Transverse colon (tissue), 4 donors: ENCODE data around the gene ME3. TPM values are rescaled to one million over a fixed set of nuclear protein-coding genes. Genes with fewer than 3 reads are reported as not detected.
A peak's percentile ranks its signal among the peaks of the same experiment; 100 is the strongest.
"Not testable (repeated sequence)": the region's sequence is repeated elsewhere in the genome, so short reads cannot be mapped to it uniquely, and the experiment has no call there.

Experiments
- DNase-seq: peaks from one replicate; pipeline ENCODE4 v3.0.0-alpha.2; 2019
- H3K27ac ChIP-seq, 4 donors: fragments of 200-600 bp; sonication (generic); 2 replicates each; pipeline ENCODE4 v1.5.1; 2016 to 2018; ENCODE audit warnings: inconsistent platforms in 4 of 4
- H3K27me3 ChIP-seq: fragments of 200-600 bp; sonication (generic); 2 replicates; pipeline ENCODE4 v1.5.1; 2017; ENCODE audit warnings: inconsistent platforms
- H3K36me3 ChIP-seq, 4 donors: fragments of 200-600 bp; sonication (generic); 2 replicates each; pipeline ENCODE4 v1.5.1; 2017 to 2019; ENCODE audit warnings: inconsistent platforms in 4 of 4
- H3K4me1 ChIP-seq, 4 donors: fragments of 200-600 bp; sonication (generic); 2 replicates each; pipeline ENCODE4 v1.5.1; 2017 to 2020; ENCODE audit warnings: inconsistent platforms in 4 of 4
- H3K4me3 ChIP-seq, 4 donors: fragments of 200-600 bp; sonication (generic); 1 replicate in 1 of 4; 2 replicates in 3 of 4; pipeline versions ENCODE4 v1.5.1 to v1.6.1; 2017 to 2019; ENCODE audit warnings: inconsistent platforms in 4 of 4
- H3K9me3 ChIP-seq, 2 donors: fragments of 200-600 bp; sonication (generic); 2 replicates each; pipeline ENCODE4 v1.5.1; 2017 to 2019; ENCODE audit warnings: inconsistent platforms in 2 of 2
- EP300 ChIP-seq: sonication (generic); formaldehyde crosslinking; IDR thresholded peaks from one replicate; pipeline ENCODE4 v1.6.1; 2017; ENCODE audit warnings: antibody characterized with exemption, low read depth
- POLR2A ChIP-seq: fragments of 450-650 bp; IDR thresholded peaks from one replicate; pipeline ENCODE4 v1.6.1; 2016; ENCODE audit warnings: antibody characterized with exemption, mild to moderate bottlenecking, moderate library complexity
- POLR2AphosphoS5 ChIP-seq, 3 donors: sonication (generic); formaldehyde crosslinking; IDR thresholded peaks; one replicate each; pipeline ENCODE4 v1.6.1; 2016; ENCODE audit warnings: antibody characterized with exemption in 3 of 3
- WGBS, 2 donors: methylation state at CpG; one replicate each; pipeline ENCODE4 v1.1.5; 2018; ENCODE audit warnings: low coverage in 1 of 2; 5-methylcytosine and 5-hydroxymethylcytosine counted together
- in situ Hi-C, 4 donors: fragments of 200-750 bp; cut with MboI; loops; one replicate each; pipeline versions ENCODE4 v1.15.0 to v1.15.1; 2017; ENCODE audit warnings: low sequenced_read_pairs in 3 of 4, low pct_ligation_motif_present in 1 of 4, low pct_unique_long_range_greater_than_20kb in 1 of 4
- intact Hi-C: fragments of 100-400 bp; cut with DNase I; formaldehyde crosslinking; loops from one replicate; pipeline ENCODE4 v1.15.1; 2023; ENCODE audit warnings: low total_unique reads
- total RNA-seq, 4 donors: library from RNA; depleted of rRNA; stranded (reverse); fragments of >200 nt; gene quantifications; one replicate each; pipeline ENCODE4 v1.1.0, GENCODE V29; 2016
- TF ChIP-seq, protein P1 (sequence below), 5 experiments: fragments of 200-600 bp in 3 of 5; fragments of 450-650 bp in 2 of 5; sonication (generic) in 3 of 5; IDR thresholded peaks; 1 replicate in 2 of 5; 2 replicates in 3 of 5; pipeline ENCODE4 v1.5.1; 2016 to 2017; ENCODE audit warnings: antibody characterized with exemption in 5 of 5, inconsistent platforms in 3 of 5, mild to moderate bottlenecking in 2 of 5, moderate library complexity in 1 of 5

ME3 gene
- total RNA-seq, 4 donors from 2014 or later = 91.8 to 258 (median 116) TPM

DNA sequence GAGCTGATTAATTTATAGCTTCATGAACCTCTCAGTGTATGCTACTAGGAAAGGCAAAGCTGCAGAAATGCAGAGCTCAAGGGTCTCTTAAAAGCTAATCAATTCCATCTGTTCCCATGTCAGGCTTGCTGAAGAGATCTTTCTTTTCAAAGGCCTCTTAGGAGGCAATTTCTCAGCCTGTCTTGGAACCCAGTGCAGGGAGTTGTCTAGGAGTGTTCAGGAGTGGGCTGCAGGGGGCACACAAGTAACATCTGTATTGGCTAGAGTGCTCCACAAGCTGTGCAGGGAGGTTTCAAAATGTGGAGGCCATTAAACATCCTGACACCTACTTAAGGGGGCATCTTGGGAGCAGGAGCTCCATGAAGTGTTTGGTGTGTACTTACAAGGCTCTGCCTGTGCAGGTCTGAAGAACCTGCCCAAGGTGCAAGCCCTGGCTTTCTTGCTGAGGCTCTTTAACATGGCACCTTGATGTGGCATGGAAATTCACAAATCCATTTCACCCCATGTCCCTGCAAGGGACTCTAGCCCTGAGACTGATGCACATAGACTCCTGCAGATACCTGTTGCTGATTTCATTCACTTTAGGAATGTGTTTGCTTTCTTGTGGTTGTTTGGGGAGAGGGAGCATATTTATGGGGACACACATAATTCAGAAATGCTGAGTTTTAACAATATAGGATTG lies 134.7 kb downstream of the ME3 start:
- Histone ChIP-seq H3K36me3 (no peaks in the 10 kb centered on the region), H3K4me1 (no peaks in the 10 kb centered on the region), H3K27ac (no peak overlapping the region), H3K9me3 (no peaks in the 10 kb centered on the region), H3K4me3 (no peak overlapping the region), H3K27me3 (no peaks in the 10 kb centered on the region)
- intact Hi-C loops = no loop called here
- no peak for TF ChIP-seq POLR2A
- TF ChIP-seq POLR2AphosphoS5 (IDR thresholded peaks at IDR 0.05) = no peak
- no peak for TF ChIP-seq EP300
- TF ChIP-seq, protein P1, sequence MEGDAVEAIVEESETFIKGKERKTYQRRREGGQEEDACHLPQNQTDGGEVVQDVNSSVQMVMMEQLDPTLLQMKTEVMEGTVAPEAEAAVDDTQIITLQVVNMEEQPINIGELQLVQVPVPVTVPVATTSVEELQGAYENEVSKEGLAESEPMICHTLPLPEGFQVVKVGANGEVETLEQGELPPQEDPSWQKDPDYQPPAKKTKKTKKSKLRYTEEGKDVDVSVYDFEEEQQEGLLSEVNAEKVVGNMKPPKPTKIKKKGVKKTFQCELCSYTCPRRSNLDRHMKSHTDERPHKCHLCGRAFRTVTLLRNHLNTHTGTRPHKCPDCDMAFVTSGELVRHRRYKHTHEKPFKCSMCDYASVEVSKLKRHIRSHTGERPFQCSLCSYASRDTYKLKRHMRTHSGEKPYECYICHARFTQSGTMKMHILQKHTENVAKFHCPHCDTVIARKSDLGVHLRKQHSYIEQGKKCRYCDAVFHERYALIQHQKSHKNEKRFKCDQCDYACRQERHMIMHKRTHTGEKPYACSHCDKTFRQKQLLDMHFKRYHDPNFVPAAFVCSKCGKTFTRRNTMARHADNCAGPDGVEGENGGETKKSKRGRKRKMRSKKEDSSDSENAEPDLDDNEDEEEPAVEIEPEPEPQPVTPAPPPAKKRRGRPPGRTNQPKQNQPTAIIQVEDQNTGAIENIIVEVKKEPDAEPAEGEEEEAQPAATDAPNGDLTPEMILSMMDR (IDR thresholded peaks at IDR 0.05) = no peak
- in situ Hi-C loops = no loop called here
- DNase-seq = no peak

GRCh38 chr11:86535773-86536172 lies 136.6 kb downstream of the ME3 start:
- in situ Hi-C loops = no loop called here
- no peak for DNase-seq
- Histone ChIP-seq H3K27ac (no peak overlapping the region), H3K9me3 (no peaks in the 10 kb centered on the region), H3K4me3 (no peak overlapping the region), H3K4me1 (no peaks in the 10 kb centered on the region), H3K27me3 (no peaks in the 10 kb centered on the region), H3K36me3 (no peaks in the 10 kb centered on the region)
- intact Hi-C loops = no loop called here
- TF ChIP-seq, protein P1 (IDR thresholded peaks at IDR 0.05) = no peak
- TF ChIP-seq POLR2A (no peak), EP300 (no peak), POLR2AphosphoS5 (IDR thresholded peaks at IDR 0.05) (no peak)

GRCh38 chr11:86524620-86525352 lies 147.6 kb downstream of the ME3 start:
- H3K4me3 ChIP-seq = no peak overlapping the region
- in situ Hi-C loops (no loop called here), intact Hi-C loops (no loop called here)
- WGBS, 2 donors = 49% methylated on average over 2 of the region's 2 CpGs; no CpG with 5 or more reads in 1 of the 2 donors
- TF ChIP-seq EP300 (no peak), POLR2A (no peak), POLR2AphosphoS5 (IDR thresholded peaks at IDR 0.05) (no peak)
- TF ChIP-seq, protein P1 (IDR thresholded peaks at IDR 0.05) = no peak
- H3K27ac ChIP-seq = peak overlapping the region; percentile 20 to 50 (median 38)
- no peaks in the 10 kb centered on the region for H3K27me3 ChIP-seq
- DNase-seq = no peak
- H3K9me3 ChIP-seq = no peaks in the 10 kb centered on the region
- H3K36me3 ChIP-seq = no peaks in the 10 kb centered on the region
- H3K4me1 ChIP-seq = peaks cover 0 to 22% (median 14%) of the 10 kb centered on the region in 4 donors

- Histone ChIP-seq H3K9me3 (no peaks in the 10 kb centered on the region), H3K36me3 (no peaks in the 10 kb centered on the region), H3K27me3 (no peaks in the 10 kb centered on the region), H3K27ac (peak overlapping the region; percentile 20 to 50 (median 38)), H3K4me3 (no peak overlapping the region), H3K4me1 (peaks cover 0 to 30% (median 19%) of the 10 kb centered on the region in 4 donors)
- in situ Hi-C loops (no loop called here), intact Hi-C loops (no loop called here)
- 31 to 48% methylated on average over 3 to 5 of the region's 5 CpGs for WGBS, 2 donors
- TF ChIP-seq, protein P1 (IDR thresholded peaks at IDR 0.05) = no peak
- TF ChIP-seq POLR2A = no peak
- TF ChIP-seq EP300 = no peak
- TF ChIP-seq POLR2AphosphoS5 (IDR thresholded peaks at IDR 0.05) = peak in 1 of 3 donors; percentile 45
- DNase-seq = no peak
These were observed 148.4 kb downstream of the ME3 start for GRCh38 chr11:86523738-86524619.

- H3K27ac ChIP-seq, H3K4me3 ChIP-seq, intact Hi-C loops, H3K27me3 ChIP-seq, DNase-seq, in situ Hi-C loops, H3K9me3 ChIP-seq, H3K36me3 ChIP-seq: not testable (repeated sequence)
- peaks cover 0 to 30% (median 19%) of the 10 kb centered on the region in 4 donors for H3K4me1 ChIP-seq
- WGBS, 2 donors = 94 to 96% methylated on average over 5 of the region's 5 CpGs
These were observed 149.9 kb downstream of the ME3 start for GRCh38 chr11:86522512-86522911.
